GM18870 (cell line): ENCODE results near the gene IFI44L.

Source experiments
- ATAC-seq: cut with Tn5 transposase; IDR thresholded peaks from one replicate; pipeline ENCODE4 v1.9.1; 2021; ENCODE audit warnings: moderate library complexity; ENCODE audit not compliant: unreplicated experiment

IFI44L gene

GRCh38 chr1:78619803-78620579 is at the start of gene IFI44L:
Gene IFI44L (plus strand): TSS chr1:78620448. CDS start chr1:78627916, 7,468 bp downstream.
- peak; percentile 38 for ATAC-seq

GRCh38 chr1:78570539-78570938 is 49.7 kb upstream of the IFI44L start:
- ATAC-seq = no peak

- no peak for ATAC-seq
Measured at GRCh38 chr1:78577257-78578100, 42.8 kb upstream of the IFI44L start.

DNA sequence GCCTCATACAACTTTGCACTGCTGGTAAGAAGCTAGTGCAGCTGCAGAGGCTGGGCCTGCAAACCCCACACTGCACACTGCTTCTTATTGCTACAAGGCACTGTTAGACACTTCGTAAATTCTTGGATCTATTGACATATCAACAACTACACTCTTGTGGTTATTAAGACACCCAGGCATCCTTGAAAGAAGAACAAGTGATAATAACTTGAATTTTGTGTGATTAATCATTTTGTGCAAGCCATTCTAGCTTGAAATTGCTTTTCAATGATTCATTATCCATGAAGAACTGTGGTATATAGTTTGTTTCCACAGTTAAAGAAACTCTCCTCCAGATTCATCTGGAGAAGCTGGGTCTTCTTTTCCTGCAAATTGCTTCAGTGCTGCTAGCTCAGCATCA is 33.7 kb upstream of the IFI44L start:
- no peak for ATAC-seq

DNA sequence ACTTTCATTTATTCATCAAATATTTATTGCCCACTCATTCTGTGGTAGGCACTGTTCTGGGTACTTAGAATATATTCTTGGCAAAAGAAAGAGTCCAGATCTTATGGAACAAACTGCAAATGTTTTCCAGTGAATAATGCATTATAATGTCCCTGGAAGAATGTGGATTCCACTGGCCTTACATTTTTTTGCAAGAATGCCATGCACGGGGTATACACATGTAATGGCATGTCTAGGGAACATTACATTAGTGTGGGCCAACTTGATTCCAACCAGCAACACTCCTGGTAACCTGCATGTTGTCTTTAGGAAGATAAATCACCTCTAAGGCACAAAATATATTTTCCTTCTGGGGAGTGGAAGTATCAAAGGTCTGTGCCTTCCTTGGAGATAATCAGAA is 33.0 kb upstream of the IFI44L start:
- no peak for ATAC-seq

- ATAC-seq = no peak
Measured at GRCh38 chr1:78591971-78592370, 28.3 kb upstream of the IFI44L start.

- ATAC-seq = no peak
Measured at GRCh38 chr1:78599294-78599693, 21.0 kb upstream of the IFI44L start.

- ATAC-seq = no peak
Measured at GRCh38 chr1:78601068-78601467, 19.2 kb upstream of the IFI44L start.

DNA sequence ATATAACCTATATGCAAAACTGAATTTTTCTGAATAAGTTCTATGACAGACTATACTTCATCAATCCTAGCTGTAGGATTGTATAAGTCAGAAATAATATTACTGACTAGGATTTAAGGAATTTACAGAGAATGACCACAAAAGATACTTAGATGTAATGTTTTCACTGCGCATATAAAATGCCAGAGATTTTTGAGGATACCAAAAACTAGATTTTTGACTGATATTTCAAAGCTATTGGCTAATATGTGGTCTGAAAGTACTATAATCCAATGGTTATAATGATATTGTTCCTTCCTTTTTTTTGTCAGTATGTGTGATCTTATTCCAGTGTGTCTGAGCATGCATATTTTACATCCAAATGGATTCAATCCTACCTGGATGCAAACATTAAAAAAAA is 17.0 kb upstream of the IFI44L start:
- ATAC-seq = no peak

DNA sequence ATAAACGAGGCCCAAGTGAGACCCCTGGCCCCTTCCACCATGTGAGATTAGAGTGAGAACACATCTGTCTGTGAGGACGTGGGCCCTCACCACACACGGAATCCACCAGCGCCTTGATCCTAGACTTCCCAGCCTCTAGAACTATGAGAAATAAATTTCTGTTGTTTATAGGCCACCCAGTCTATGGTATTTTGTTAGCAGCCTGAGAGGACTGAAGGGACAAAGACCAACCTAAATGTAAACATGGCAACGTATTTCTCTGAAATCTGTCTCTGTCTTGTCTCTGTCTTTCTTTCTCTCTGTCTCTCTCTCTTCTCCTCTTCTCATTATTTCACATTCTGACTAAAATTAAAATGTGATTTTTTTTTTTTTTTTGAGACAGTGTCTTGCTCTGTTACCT is 15.6 kb upstream of the IFI44L start:
- ATAC-seq = no peak

GRCh38 chr1:78606274-78606673 is 14.0 kb upstream of the IFI44L start:
- no peak for ATAC-seq

DNA sequence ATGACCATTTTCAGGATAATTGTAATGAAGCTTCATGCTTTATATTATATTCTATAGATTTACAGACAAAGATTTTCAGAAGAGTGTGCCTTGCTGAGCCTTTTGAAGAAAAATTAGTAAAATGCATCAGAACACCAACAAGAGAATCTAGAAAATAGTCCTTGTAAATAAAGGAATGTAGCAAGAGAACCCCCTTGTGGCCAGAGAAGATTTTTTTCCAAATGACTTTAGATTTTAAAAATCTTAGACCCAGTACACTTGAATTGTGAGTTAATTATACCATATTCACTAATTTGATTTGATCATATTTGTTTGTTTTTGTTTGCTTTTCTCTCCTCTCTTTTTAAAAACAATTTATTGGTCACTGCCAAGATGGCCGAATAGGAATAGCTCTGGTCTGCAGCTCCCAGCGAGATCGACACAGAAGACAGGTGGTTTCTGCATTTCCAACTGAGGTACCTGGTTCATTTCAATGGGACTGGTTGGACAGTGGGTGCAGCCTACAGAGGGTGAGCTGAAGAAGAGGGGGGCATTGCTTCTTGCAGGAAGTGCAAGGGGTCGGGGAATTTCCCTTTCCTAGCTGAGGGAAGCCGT is 12.8 kb upstream of the IFI44L start:
- ATAC-seq = no peak

DNA sequence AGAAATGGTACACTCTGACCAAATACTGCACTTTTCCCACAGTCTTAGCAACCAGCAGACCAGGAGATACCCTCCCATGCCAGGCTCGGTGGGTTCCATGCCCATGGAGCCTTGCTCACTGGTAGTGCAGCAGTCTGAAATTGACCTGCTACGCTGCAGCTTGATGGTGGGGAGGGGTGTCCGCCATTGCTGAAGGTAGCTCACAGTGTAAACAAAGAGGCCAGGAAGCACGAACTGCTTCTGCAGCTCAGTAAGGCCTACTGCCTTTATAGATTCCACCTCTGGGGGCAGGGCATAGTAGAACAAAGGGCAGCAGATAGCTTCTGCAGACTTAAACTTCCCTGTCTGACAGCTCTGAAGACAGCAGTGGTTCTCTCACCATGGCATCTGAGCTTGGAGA is 12.3 kb upstream of the IFI44L start:
- no peak for ATAC-seq

GRCh38 chr1:78617615-78618026 is 2.6 kb upstream of the IFI44L start:
- peak; percentile 53 for ATAC-seq

- ATAC-seq = no peak
Measured at GRCh38 chr1:78619032-78619431, 1.2 kb upstream of the IFI44L start.

DNA sequence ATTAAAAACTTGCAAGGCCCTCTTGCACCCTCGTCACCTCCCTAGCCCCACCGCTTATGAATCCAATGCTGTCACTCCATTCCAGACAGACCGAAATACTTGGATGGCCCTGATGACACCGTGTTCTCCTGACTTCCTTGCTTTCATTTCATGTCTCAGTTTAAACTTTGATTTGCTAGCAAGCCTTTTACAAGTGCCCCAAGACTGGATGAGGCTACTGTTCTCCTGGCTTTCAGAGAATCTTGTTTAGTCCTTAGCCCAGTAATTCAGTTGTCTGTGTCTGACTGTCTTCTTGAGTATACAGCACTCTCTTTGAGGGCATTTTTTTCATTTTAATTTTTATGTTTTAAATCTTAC is 824 bp upstream of the IFI44L start:
- peak; percentile 4 for ATAC-seq

DNA sequence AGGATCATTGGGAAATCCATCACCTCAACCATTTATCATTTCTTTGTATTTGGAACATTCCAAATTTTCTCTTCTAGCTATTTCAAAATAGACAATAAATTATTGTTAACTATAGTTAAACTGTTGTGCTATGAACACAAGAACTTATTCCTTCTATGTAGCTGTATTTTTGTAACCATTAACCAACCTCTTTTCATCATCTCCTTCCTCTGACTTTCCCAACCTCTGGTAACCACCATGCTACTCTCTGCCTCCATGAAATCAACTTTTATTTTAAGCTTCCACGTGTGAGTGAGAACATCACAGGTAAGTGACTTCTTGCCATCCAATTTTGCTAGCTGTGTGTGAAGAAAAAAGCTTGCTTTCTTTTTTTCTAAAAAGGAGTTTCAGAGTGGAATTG is 418 bp downstream of the IFI44L start:
- ATAC-seq = no peak

DNA sequence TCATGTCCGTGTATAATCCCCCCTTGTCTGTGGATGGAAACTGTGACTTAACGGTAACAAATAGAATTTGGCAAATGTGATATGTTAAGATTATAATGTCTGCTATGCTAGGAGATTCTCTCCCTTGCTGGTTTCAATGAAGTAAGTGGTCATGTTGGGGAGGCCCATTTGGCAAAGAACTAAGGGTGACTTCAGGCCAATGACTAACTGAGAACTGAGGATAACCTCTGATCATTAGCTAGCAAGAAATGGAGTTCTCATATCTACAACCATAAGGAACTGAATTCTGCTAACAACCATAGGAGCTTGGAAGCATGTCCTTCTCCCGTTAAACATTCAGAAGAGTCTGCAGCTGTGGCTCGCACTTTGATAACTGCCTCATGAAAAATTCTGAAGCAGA is 2.3 kb downstream of the IFI44L start:
- ATAC-seq = no peak

- ATAC-seq = no peak
Measured at GRCh38 chr1:78624035-78624434, 3.8 kb downstream of the IFI44L start.

DNA sequence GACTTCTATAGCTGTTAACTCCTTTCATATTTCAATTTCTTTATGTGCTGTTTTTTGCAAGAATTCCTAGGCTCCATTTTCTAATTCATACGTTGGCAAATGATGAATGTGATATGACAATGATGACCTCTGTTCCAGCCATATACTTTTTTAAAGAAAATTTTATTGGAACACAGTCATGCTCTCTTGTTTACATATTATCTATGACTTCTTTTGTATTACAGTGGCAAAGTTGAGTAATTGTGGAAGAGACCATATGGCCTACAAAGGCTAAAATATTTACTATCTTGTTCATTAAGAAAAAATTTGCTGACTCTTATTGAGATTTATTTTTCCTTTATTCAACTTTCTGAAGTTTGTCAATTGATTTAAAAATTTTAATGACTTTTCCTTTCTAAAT is 7.1 kb downstream of the IFI44L start:
- no peak for ATAC-seq

- no peak for ATAC-seq
Measured at GRCh38 chr1:78630600-78630999, 10.4 kb downstream of the IFI44L start.

DNA sequence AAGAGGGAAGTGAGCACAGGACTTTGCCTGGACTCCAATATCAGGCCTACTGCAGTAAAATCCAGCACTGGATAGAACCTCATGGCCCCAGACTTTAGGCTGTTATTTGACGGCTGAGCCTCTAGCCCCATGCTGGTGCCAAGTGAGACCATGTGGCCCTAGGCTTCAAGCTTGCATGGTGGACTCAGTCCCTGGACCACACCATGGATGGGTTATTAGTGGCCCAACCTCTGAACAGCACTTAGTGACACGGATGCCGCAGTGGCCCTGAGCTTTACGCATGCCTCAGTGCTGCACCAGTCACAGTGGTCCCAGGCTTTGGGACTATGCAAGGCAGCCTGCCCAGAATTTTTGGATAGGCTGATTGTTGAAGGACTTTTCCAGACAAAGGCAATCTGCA is 13.0 kb downstream of the IFI44L start:
- no peak for ATAC-seq
